K562 (cell line): ENCODE results near the gene RACGAP1. TPM values are rescaled to one million over a fixed set of nuclear protein-coding genes. Genes with fewer than 3 reads are reported as not detected.

Experiments
- GABPB2 ChIP-seq: fragments of 250-450 bp; sonication (Bioruptor Pico); conservative IDR thresholded peaks from 2 replicates; pipeline ENCODE4 v1.5.1; 2021; ENCODE audit warnings: mild to moderate bottlenecking
- JUNB ChIP-seq: fragments of 450-650 bp; formaldehyde crosslinking; conservative IDR thresholded peaks from 2 replicates; pipeline ENCODE4 v1.4.0; 2020; ENCODE audit warnings: mild to moderate bottlenecking
- KDM2B ChIP-seq: fragments of 250-450 bp; sonication (Bioruptor Pico); IDR thresholded peaks from 2 replicates; pipeline ENCODE4 v1.8.0; 2021; ENCODE audit warnings: mild to moderate bottlenecking, moderate library complexity
- POLR2B ChIP-seq: fragments of 450-650 bp; IDR thresholded peaks from 2 replicates; pipeline ENCODE4 v1.6.1; 2018; ENCODE audit warnings: low read depth; ENCODE audit not compliant: partially characterized antibody
- PTRF ChIP-seq: fragments of 450-650 bp; IDR thresholded peaks from 2 replicates; pipeline ENCODE4 v1.6.1; 2016; ENCODE audit warnings: mild to moderate bottlenecking, missing genetic modification characterization, missing compliant biosample characterization
- ZBTB11 ChIP-seq, 3 experiments: fragments of 200-800 bp in 1 of 3; fragments of 250-450 bp in 1 of 3; fragments of 450-650 bp in 1 of 3; sonication (Bioruptor Pico) in 1 of 3; sonication (Bioruptor generic) in 1 of 3; formaldehyde crosslinking in 1 of 3; IDR thresholded peaks; 2 replicates each; pipeline versions ENCODE4 v1.6.1 to v1.8.0; 2016 to 2022; ENCODE audit warnings: mild to moderate bottlenecking in 2 of 3, missing genetic modification characterization in 2 of 3, missing compliant biosample characterization in 1 of 3, moderate library complexity in 1 of 3
- polyA plus RNA-seq, 8 experiments: library from polyadenylated mRNA; depleted of rRNA in 4 of 8; stranded (reverse) in 5 of 8; unstranded in 3 of 8; fragments of >200 nt; fragmentation: Nextera tagmentation in 2 of 8; fragmentation: Illumina TruSeq in 1 of 8; extraction: Ambion mirVana in 2 of 8; extraction: Trizol in 1 of 8; gene quantifications; 2 replicates each; pipeline versions ENCODE4 v1.2.1 to v1.2.3, GENCODE V29; 2011 to 2014; ENCODE audit warnings: inconsistent platforms in 1 of 8, missing spikeins in 1 of 8
- total RNA-seq, 7 experiments: library from RNA; depleted of rRNA in 6 of 7; stranded (reverse); fragments of >200 nt in 6 of 7; fragmentation: Illumina TruSeq in 2 of 7; extraction: Trizol in 2 of 7; gene quantifications; 2 replicates each; pipeline versions ENCODE4 v1.2.1 to v1.2.3, GENCODE V29; 2011 to 2021; ENCODE audit warnings: low replicate concordance in 1 of 7

The RACGAP1 gene
- total and polyA plus RNA-seq, 9 of the 15 experiments (the other 6 are each of a cell fraction or from before 2014, with no cell fraction given) = 56.4 to 92.9 (median 71.8) TPM

GRCh38 chr12:49941556-49942511 lies 83.5 kb downstream of the RACGAP1 start (continued):
- no peak for TF ChIP-seq PTRF (tag)
- no peak for TF ChIP-seq POLR2B
- no peak for TF ChIP-seq KDM2B (CRISPR knock-in tag)
- no peak for TF ChIP-seq ZBTB11 (CRISPR knock-in tag; IDR thresholded peaks at IDR 0.05)
- no peak for TF ChIP-seq JUNB (CRISPR knock-in tag)
- TF ChIP-seq GABPB2 (CRISPR knock-in tag) = no peak
